Lower leg skin (tissue), 3 donors: ENCODE data around the gene ZP2.

Experiments used
- CTCF ChIP-seq, 3 donors: fragments of 450-650 bp; IDR thresholded peaks; one replicate each; pipeline ENCODE4 v1.5.1; 2016; ENCODE audit warnings: antibody characterized with exemption in 3 of 3, mild to moderate bottlenecking in 3 of 3, moderate library complexity in 2 of 3
- POLR2A ChIP-seq, 2 donors: fragments of 450-650 bp; IDR thresholded peaks; one replicate each; pipeline ENCODE4 v1.6.1; 2016 to 2017; ENCODE audit warnings: antibody characterized with exemption in 2 of 2, mild to moderate bottlenecking in 1 of 2, moderate library complexity in 1 of 2

GRCh38 chr16:21190013-21190412, 21.4 kb downstream of the ZP2 start:
- TF ChIP-seq CTCF (IDR thresholded peaks at IDR 0.05) (no peak), POLR2A (IDR thresholded peaks at IDR 0.05) (no peak)
